Measurements from ENCODE around the gene PYY.

- TF ChIP-seq YY1 (IDR thresholded peaks at IDR 0.05; ENCODE audit: insufficient read depth, insufficient read length) (no peak), ZNF274 (IDR thresholded peaks at IDR 0.05; ENCODE audit: low read depth, low read length) (no peak), SUZ12 (IDR thresholded peaks at IDR 0.05; ENCODE audit: extremely low read depth, insufficient read depth, insufficient read length) (no peak)
These were observed 1.4 kb downstream of the PYY start for GRCh38 chr17:43952351-43952723.
